CD4-positive, alpha-beta T cell treated with Interleukin-6 for 4 hours (primary cell): ENCODE data around the gene USP25.

ENCODE experiments used
- DNase-seq: peaks from one replicate; pipeline ENCODE4 v3.0.0-alpha.2; 2020; ENCODE audit warnings: mixed read lengths

Gene USP25, protein sequence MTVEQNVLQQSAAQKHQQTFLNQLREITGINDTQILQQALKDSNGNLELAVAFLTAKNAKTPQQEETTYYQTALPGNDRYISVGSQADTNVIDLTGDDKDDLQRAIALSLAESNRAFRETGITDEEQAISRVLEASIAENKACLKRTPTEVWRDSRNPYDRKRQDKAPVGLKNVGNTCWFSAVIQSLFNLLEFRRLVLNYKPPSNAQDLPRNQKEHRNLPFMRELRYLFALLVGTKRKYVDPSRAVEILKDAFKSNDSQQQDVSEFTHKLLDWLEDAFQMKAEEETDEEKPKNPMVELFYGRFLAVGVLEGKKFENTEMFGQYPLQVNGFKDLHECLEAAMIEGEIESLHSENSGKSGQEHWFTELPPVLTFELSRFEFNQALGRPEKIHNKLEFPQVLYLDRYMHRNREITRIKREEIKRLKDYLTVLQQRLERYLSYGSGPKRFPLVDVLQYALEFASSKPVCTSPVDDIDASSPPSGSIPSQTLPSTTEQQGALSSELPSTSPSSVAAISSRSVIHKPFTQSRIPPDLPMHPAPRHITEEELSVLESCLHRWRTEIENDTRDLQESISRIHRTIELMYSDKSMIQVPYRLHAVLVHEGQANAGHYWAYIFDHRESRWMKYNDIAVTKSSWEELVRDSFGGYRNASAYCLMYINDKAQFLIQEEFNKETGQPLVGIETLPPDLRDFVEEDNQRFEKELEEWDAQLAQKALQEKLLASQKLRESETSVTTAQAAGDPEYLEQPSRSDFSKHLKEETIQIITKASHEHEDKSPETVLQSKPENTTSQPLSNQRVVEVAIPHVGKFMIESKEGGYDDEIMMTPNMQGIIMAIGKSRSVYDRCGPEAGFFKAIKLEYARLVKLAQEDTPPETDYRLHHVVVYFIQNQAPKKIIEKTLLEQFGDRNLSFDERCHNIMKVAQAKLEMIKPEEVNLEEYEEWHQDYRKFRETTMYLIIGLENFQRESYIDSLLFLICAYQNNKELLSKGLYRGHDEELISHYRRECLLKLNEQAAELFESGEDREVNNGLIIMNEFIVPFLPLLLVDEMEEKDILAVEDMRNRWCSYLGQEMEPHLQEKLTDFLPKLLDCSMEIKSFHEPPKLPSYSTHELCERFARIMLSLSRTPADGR

DNA sequence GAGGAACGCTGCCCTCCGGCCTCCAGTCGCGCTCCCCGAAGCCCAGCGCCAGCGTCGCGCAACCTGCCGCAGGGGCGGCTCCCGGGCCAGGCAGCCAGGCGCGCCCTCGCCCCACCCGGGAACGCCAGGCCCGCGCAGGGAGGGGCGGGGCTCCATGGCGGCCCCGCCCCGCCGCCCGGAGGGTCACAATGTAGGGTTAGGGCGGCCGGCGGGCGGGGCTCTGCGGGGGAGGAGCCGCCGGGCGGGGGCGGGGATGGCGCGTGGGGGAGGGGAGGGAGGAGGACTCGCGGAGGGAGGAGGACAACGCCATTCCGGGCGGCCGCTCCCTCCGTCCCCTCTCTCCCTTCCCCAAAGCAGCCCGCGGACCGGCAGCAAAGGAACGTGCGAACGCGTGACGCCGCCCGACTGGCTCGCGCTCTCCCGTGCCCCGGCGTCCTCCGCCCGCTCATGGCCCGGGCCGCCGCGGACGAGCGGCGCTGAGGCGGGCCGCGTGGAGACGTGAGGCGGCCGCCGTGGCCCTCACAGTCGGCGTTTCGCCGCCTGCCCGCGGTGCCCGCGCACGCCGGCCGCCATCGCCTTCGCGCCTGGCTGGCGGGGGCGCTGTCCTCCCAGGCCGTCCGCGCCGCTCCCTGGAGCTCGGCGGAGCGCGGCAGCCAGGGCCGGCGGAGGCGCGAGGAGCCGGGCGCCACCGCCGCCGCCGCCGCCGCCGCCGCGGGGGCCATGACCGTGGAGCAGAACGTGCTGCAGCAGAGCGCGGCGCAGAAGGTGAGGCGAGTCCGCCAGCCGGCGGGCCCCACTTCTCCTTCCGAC lies at the start of gene USP25:
Gene USP25 (plus strand): TSS at position 309 of the 810 bp plus-strand sequence. CDS start 412 bp downstream, at position 721.
- peak; percentile 94 for DNase-seq

DNA sequence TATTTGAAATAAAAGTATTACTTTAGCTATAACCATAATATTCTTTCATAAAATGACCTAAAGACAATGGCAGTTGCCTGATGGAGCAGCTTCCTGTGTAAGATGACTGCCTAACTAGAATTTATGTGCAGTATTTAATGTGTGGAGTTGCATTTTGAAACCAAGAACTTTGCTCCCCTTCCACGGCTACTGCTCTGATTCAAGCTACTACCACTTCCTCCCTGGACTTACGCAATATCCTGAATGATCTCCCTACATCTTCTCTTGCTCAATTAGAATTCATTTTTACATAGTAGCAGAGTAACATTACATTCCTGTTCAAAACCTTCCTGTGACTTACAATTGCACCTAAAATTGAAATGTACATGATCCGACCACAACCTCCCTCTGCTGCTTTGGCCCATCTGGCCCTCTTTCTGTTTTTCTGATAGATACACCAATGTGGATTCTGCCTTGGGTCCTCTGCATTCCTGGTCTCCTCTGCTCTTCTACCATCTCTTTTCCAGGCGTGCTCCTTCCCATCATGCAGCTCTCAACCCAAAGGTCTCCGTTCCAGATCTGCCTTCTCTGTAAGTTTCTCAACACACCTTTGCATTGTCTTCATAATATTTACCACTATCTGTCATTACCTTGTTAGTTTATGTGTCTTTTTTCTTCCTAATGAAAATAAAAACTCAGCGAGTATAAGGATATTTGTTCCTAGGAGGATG lies 47.4 kb upstream of the USP25 start:
- no peak for DNase-seq

DNA sequence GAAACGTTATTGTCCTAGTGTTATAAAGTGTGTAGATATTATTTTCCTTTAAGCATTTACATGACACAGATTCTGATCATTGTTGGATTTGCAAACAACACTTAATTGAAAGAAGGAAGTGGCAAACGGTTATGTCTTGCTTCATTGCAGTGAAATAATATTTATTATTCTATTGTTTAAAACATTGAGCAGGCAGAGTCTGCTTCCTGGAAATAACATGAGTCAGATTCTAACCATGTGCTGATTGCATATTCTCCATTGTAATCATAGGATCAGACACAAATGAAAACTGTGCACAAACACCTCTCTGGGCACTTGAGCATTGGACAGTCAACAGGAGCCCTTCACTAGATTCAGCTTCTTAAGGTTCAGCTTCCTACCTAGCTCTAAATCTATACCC lies 46.8 kb upstream of the USP25 start:
- DNase-seq = no peak

DNA sequence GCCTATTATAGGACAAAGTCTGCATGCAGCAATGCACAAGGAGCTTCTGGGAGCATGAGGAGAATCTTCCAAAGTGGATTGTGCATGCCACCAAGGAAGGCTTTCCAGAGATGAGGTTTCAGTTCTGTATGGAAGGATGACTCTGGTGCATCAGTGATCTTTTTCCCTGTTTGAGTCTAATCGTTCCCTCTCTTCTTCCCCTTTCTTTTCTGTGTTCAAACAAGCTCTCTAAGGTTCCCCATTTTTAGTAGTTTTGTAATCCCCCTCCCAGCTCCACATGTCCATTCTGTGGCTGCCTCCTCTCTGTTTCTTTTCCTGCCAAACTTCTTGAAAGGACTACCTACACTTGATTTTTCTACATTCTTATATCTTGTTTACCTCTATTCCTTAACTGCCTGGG lies 43.3 kb upstream of the USP25 start:
- no peak for DNase-seq

DNA sequence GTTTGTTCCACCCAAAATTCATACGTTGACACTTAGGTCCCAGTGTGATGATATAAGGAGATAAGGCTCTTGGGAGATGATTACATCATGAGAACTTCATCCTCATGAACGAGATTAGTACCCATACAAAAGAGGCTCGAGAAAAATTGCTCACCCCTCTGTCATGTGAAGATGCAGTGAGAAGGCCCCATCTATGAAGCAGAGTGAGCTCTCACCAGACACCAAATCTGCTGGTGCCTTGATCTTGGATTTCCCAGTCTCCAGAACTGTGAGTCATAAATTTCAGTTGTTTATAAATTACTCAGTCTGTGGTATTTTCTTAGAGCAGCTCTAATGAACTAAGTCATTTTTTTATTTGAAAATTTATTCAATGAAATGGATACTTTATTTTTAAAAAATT lies 42.6 kb upstream of the USP25 start:
- DNase-seq = no peak

GRCh38 chr21:15688016-15688415 lies 41.8 kb upstream of the USP25 start:
- DNase-seq = no peak

- DNase-seq = no peak
These were observed 41.0 kb upstream of the USP25 start for GRCh38 chr21:15688809-15689208.

GRCh38 chr21:15692711-15693110 lies 37.1 kb upstream of the USP25 start:
- DNase-seq = no peak

- no peak for DNase-seq
These were observed 34.5 kb upstream of the USP25 start for GRCh38 chr21:15695241-15695640.

DNA sequence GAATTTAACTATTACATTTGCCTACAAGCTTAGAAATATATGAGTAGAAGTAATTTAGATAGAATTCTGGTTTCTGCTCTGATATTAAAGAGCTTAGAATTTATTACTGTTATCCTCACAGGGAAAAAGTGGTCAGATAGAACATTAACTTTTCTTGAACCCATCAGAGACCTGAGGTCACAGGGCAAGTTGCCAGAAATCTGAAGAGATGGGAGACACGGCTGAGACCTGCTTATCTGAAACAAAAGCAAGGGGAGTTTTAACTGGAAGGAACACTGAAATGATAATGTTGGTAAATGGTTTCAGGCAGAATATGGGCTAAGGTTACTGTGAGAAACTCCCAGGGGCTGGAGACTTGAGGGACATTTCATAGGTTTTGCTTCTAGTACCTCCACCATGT lies 28.0 kb upstream of the USP25 start:
- DNase-seq = no peak

GRCh38 chr21:15703932-15704331 lies 25.9 kb upstream of the USP25 start:
- no peak for DNase-seq

- no peak for DNase-seq
These were observed 23.1 kb upstream of the USP25 start for GRCh38 chr21:15706696-15707095.

DNA sequence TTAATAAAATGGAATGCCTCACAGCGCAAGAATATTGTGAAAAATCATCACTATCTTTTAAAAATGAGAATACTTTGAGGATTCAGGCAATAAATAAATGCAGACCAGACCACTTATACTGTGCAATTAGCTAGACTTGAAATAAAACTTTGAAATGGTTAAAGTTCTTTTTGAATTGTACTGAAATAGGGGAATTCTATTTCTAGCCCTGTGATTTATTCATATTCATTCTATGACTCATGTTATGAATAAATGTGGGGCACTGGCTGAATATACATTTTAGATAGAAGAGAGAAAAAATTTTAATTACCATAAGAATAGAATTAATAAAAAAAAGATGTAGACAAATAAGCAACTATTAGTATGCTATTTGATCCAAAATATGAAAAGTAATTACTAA lies 16.4 kb upstream of the USP25 start:
- no peak for DNase-seq

- DNase-seq = no peak
These were observed 11.1 kb upstream of the USP25 start for GRCh38 chr21:15718711-15719110.

GRCh38 chr21:15719976-15720375 lies 9.8 kb upstream of the USP25 start:
- DNase-seq = no peak

GRCh38 chr21:15722591-15723324 lies 7.0 kb upstream of the USP25 start:
- no peak for DNase-seq

- no peak for DNase-seq
These were observed 3.8 kb upstream of the USP25 start for GRCh38 chr21:15725949-15726348.

DNA sequence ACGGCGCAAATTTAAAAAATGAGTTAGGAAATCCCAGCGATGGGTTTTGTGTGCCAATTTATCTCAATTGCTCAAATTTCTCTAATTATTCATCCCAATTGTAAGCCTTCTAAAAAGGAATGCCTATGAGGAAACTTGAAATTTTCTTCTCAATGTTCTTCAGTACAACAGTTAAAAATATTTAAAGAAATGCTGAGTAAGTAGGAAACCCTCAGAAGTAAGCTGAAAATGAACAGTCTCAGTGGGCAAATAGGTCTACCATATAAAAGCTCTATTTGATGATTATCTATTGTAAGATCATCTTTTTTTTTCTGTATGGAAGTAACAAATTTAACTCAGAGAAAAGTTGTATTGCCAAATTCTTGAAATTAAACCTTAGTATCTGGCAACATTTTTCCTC lies 1.7 kb upstream of the USP25 start:
- no peak for DNase-seq

GRCh38 chr21:15729346-15729673 lies 472 bp upstream of the USP25 start:
- DNase-seq = no peak

GRCh38 chr21:15730484-15731242 lies 881 bp downstream of the USP25 start:
- DNase-seq = no peak

- no peak for DNase-seq
These were observed 1.4 kb downstream of the USP25 start for GRCh38 chr21:15731243-15731613.
